Endothelial cell (in vitro differentiated cells): Measurements from ENCODE around the gene PLXNC1. TPM values are rescaled to one million over a fixed set of nuclear protein-coding genes. Genes with fewer than 3 reads are reported as not detected.

Experiments
- DNase-seq: peaks from one replicate; pipeline ENCODE4 v3.0.0; 2021; ENCODE audit warnings: low spot score
- H3K27ac Mint-ChIP-seq: one replicate; pipeline ENCODE4 v1.8.0; 2021; ENCODE audit warnings: mixed read lengths, inconsistent platforms; ENCODE audit not compliant: unreplicated experiment
- H3K27me3 Mint-ChIP-seq: one replicate; pipeline ENCODE4 v1.8.0; 2021; ENCODE audit warnings: mild to moderate bottlenecking, moderate library complexity, mixed read lengths, inconsistent platforms; ENCODE audit not compliant: unreplicated experiment
- H3K36me3 Mint-ChIP-seq: one replicate; pipeline ENCODE4 v1.8.0; 2021; ENCODE audit warnings: mild to moderate bottlenecking, low read depth, mixed read lengths, inconsistent platforms; ENCODE audit not compliant: unreplicated experiment
- H3K4me1 Mint-ChIP-seq: one replicate; pipeline ENCODE4 v1.8.0; 2021; ENCODE audit warnings: mild to moderate bottlenecking, mixed read lengths, inconsistent platforms; ENCODE audit not compliant: unreplicated experiment
- H3K4me3 Mint-ChIP-seq: one replicate; pipeline ENCODE4 v1.8.0; 2021; ENCODE audit warnings: mild to moderate bottlenecking, mixed read lengths, inconsistent platforms; ENCODE audit not compliant: unreplicated experiment
- H3K9me3 Mint-ChIP-seq: one replicate; pipeline ENCODE4 v1.8.0; 2021; ENCODE audit warnings: mixed read lengths, inconsistent platforms; ENCODE audit not compliant: unreplicated experiment
- total RNA-seq: library from RNA; stranded (reverse); fragmentation: NEBNext Ultra II Directional; extraction: Animal tissue kit (Norgen Biotek cat#: 25700); gene quantifications from one replicate; pipeline ENCODE4 v1.2.1, GENCODE V29; 2021; ENCODE audit not compliant: unreplicated experiment
- TF ChIP-seq, protein P1 (sequence below): fragments of 200-600 bp; sonication (generic); IDR thresholded peaks from one replicate; pipeline ENCODE4 v1.5.0; 2021; ENCODE audit warnings: antibody characterized with exemption; ENCODE audit not compliant: unreplicated experiment

The PLXNC1 gene
- total RNA-seq, 1 donor from 2014 or later: 1.1 TPM

DNA sequence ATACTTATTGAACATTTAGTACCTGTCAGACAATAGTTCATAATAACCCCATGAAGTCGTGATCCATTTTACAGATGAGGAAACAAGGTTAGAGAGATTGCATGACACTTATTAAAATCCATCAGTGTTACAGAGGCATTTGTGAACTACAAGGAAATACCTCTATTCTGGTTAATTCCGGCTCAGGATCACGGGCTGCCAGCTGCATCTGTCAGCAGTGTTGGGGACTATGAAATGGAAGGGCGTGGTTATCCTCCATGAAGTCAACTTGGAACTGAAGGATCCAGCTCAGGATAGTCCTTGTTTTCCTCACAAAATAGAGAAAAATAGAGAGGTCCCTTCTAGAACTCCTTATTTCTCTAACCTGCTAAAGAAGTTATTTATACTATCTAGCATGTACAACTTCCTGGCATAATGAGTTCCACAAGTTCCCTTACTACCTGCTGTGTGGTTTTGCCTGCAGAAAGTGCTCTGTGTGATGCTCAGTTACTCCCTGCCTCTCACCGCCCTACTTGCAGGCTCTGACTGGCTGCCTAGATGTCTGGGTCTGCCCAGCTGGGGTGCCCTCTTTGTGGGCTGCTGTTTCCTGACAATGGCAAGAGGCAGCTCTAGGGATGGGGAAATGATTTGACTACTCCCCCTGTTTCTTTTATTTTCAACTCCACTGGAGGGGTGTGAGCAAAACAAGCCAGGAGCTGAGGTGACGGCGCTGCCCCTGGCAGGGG is 36.8 kb downstream of the PLXNC1 start:
- no peaks in the 10 kb centered on the region for H3K36me3 Mint-ChIP-seq
- H3K4me3 Mint-ChIP-seq: no peak overlapping the region
- no peaks in the 10 kb centered on the region for H3K4me1 Mint-ChIP-seq
- TF ChIP-seq, protein P1, sequence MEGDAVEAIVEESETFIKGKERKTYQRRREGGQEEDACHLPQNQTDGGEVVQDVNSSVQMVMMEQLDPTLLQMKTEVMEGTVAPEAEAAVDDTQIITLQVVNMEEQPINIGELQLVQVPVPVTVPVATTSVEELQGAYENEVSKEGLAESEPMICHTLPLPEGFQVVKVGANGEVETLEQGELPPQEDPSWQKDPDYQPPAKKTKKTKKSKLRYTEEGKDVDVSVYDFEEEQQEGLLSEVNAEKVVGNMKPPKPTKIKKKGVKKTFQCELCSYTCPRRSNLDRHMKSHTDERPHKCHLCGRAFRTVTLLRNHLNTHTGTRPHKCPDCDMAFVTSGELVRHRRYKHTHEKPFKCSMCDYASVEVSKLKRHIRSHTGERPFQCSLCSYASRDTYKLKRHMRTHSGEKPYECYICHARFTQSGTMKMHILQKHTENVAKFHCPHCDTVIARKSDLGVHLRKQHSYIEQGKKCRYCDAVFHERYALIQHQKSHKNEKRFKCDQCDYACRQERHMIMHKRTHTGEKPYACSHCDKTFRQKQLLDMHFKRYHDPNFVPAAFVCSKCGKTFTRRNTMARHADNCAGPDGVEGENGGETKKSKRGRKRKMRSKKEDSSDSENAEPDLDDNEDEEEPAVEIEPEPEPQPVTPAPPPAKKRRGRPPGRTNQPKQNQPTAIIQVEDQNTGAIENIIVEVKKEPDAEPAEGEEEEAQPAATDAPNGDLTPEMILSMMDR: no peak
- H3K27ac Mint-ChIP-seq: no peak overlapping the region
- H3K27me3 Mint-ChIP-seq: peaks cover 2% of the 10 kb centered on the region
- no peak for DNase-seq
- H3K9me3 Mint-ChIP-seq: no peaks in the 10 kb centered on the region

DNA sequence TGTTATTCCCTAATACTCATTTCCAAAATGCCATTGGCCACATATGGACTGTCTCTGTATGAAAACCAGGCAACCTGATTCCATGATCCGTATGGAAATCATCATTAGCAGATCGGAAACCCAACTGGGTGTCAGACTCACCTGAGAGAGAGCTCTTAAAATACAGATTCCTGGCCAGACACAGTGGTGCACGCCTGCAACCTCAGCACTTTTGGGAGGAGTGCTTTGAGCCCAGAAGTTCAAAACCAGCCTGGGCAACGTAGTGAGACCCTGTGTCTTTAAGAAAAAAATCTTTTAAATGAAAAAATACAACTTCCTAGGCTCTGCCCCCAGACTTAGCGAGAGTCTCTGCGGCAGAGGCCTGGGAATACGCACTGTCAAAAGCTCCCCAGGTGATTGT is 37.4 kb downstream of the PLXNC1 start:
- Mint-ChIP-seq H3K36me3 (peaks cover 3% of the 10 kb centered on the region), H3K9me3 (no peaks in the 10 kb centered on the region), H3K4me3 (no peak overlapping the region), H3K27ac (no peak overlapping the region), H3K4me1 (no peaks in the 10 kb centered on the region), H3K27me3 (peaks cover 2% of the 10 kb centered on the region)
- DNase-seq: no peak
- TF ChIP-seq, protein P1: no peak

DNA sequence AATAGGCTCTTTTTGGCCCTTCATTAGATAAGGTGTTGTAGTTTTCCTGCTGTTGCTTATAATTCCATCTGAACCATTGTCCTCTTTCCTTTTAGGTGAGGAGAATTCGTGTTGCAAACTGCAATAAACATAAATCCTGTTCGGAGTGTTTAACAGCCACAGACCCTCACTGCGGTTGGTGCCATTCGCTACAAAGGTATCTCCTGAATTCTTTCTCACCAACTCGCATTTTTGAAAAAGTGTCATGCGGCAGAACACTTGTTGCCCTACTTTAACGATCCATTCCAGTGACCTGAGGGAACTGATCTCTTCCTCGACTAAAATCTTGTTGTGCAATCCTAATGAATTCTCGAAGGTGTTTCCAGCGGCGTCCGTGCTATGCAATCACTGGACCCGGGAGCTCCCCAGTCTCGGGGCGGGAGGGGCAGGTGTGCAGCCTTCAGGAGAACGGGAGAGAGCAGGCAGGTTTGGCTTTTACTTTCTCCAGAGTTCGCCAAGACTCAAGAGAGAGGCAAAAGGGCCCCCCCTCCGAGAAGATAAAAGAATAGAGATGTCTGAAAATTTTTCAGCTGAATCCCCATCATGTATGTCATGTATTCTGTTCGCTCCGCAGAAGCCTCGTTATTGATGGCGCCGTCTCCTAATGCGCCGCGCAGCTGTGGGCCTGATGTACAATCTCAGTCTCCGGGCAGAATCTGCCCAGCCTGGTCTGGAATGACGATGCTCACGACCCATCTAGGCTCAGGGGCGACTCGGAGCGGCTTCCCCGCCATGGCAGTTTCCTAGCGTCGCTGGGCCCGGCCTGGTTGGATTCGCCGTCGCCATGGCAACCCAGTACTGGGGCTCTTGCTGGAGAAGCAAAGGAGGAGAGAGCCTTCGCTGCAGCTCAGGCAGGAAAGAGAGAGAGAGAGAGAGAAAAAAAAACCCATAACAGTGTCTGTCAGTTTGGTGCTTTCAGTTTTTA is 38.2 kb downstream of the PLXNC1 start:
- DNase-seq: peak; percentile 67
- Mint-ChIP-seq H3K27ac (no peak overlapping the region), H3K9me3 (no peaks in the 10 kb centered on the region), H3K4me1 (no peaks in the 10 kb centered on the region), H3K36me3 (peaks cover 4% of the 10 kb centered on the region), H3K4me3 (no peak overlapping the region), H3K27me3 (peaks cover 2% of the 10 kb centered on the region)
- TF ChIP-seq, protein P1: no peak

DNA sequence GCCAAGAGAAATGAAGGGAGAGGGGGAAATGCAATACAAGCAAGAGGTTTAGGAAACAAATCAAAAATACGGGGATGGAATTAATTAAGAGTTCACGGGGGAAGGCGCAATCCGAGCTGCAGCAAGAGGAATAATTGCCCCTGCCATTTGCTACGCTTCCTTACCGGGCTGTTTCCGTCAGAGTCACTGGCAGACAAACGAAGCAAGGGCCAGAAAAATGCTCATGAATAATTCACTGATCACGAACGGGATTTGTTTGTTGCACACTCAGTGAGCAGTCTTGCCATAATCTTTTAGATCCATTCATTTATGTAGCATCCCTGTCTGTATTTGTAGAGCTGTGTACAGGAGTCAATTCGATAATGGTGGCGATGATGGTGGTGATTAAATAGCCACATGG is 39.0 kb downstream of the PLXNC1 start:
- TF ChIP-seq, protein P1: no peak
- Mint-ChIP-seq H3K27me3 (peaks cover 2% of the 10 kb centered on the region), H3K4me3 (no peak overlapping the region)

DNA sequence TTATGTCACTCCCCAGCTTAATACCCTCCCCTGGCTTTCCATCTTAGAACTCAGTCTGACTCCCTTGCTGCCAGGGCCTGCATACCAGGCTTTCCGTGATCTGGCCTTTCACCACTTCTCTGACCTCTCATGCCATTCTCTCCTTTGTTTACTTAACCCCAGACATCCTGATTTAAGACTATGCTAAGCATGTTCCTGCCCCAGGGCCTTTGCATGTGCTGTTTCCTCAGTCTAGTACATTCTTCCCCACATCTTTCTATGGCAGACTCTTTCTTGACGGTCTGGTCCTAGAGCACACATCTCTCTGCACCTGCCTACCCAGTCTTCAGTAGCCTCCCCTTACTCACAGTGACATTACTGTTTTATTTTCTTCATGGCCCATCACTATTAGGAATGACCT is 42.2 kb downstream of the PLXNC1 start:
- Mint-ChIP-seq H3K27me3 (peaks cover 11% of the 10 kb centered on the region), H3K36me3 (peaks cover 6% of the 10 kb centered on the region), H3K9me3 (no peaks in the 10 kb centered on the region), H3K4me1 (no peaks in the 10 kb centered on the region), H3K4me3 (no peak overlapping the region), H3K27ac (no peak overlapping the region)
- no peak for DNase-seq
- TF ChIP-seq, protein P1: no peak

More for the DNA sequence above, 39.0 kb downstream of the PLXNC1 start:
- H3K27ac Mint-ChIP-seq: no peak overlapping the region
- H3K4me1 Mint-ChIP-seq: no peaks in the 10 kb centered on the region
- H3K36me3 Mint-ChIP-seq: peaks cover 4% of the 10 kb centered on the region
- no peaks in the 10 kb centered on the region for H3K9me3 Mint-ChIP-seq
- no peak for DNase-seq
